ENCODE results near the gene UBD. TPM values are rescaled to one million over a fixed set of nuclear protein-coding genes. Genes with fewer than 3 reads are reported as not detected.

The UBD gene
- total RNA-seq, 5 donors from 2014 or later (not counting 1 experiment from before 2014, with no cell fraction given) = 0.32 TPM; not detected in 4

DNA sequence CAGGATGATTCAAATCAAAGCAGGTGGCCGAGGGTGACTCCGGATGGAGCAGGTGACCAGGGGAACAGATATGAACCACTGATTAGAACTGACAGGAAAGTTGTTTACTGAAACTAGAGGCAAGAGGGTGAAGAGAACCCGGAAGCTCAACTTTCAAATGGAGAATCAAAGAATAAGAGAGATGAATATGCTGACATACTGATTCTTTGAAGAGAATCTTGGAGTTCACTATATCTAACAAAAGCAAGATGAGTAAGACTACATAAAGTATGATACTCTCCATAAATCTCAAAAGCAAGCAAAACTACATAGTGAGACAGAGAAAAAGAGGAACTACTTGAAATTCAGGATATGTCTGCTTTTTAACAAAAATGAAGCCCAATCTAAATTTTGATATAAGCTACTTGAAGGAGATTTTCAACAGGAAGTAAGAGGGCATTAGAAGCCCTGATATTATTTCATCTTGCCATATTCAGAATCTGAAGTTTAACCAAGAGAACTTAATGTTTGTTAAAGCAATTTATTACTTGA is 4.0 kb upstream of the UBD start:
- Histone ChIP-seq H3K27ac (ENCODE audit: low read length) (no peak overlapping the region), H3K4me3 (ENCODE audit: control insufficient read depth in 1 of 2, extremely low read depth in 1 of 2, low read length in 1 of 2) (no peak overlapping the region), H3K36me3 (ENCODE audit: control insufficient read depth in 2 of 2, extremely low read depth in 1 of 2, insufficient read depth in 1 of 2, low read length in 1 of 2) (no peaks in the 10 kb centered on the region), H3K27me3 (replicated peaks in 1 of 2; ENCODE audit: control insufficient read depth in 2 of 2, extremely low read depth in 1 of 2, insufficient read depth in 2 of 2, low read length in 1 of 2) (peaks cover 0 to 25% of the 10 kb centered on the region in 2 experiments), H3K9me3 (no peaks in the 10 kb centered on the region), H3K4me1 (ENCODE audit: control insufficient read depth in 1 of 2, extremely low read depth in 1 of 2, insufficient read depth in 2 of 2, low read length in 2 of 2) (no peaks in the 10 kb centered on the region)
- H3K27me3 Mint-ChIP-seq = peaks cover 51 to 69% of the 10 kb centered on the region in 2 donors
- peaks cover 6 to 8% (median 7%) of the 10 kb centered on the region in 3 donors for H3K4me1 Mint-ChIP-seq
- ATAC-seq (replicated peaks in 1 of 4) = no peak
- no peak overlapping the region for H3K27ac Mint-ChIP-seq
- H3K4me3 Mint-ChIP-seq = no peak overlapping the region
- H3K36me3 Mint-ChIP-seq = no peaks in the 10 kb centered on the region
- ChIA-PET CTCF (no interaction called here), POLR2A (no interaction called here)
- DNase-seq = no peak
- H3K9me3 Mint-ChIP-seq = no peaks in the 10 kb centered on the region
- WGBS (ENCODE audit: insufficient coverage) = 20% methylated on average over 1 of the region's 3 CpGs

DNA sequence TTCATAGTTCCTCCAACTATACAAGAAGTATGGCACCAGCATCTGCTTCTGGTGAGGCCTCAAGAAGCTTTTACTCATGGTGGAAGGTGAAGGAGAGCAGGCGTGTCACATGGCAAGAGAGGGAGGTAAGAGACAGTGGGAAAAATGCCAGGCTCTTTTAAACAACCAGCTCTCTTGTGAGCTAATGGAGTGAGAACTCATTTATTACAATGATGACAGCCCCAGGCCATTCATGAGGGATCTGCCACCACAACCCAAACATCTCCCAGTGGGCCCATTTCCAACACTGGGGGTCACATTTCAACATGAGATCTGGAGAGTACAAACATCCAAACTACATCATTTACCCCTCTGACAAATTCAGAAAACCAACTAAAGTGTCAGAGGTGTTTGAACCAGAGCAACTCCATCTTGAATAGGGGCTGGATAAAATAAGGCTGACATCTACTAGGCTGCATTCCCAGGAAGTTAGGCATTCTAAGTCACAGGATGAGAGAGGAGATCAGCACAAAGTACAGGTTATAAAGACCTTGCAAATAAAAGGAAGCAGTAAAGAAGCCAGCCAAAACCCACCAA is 2.2 kb upstream of the UBD start:
- no peak overlapping the region for H3K27ac ChIP-seq (ENCODE audit: low read length)
- Mint-ChIP-seq H3K36me3 (no peaks in the 10 kb centered on the region), H3K4me1 (peaks cover 6 to 8% (median 7%) of the 10 kb centered on the region in 3 donors), H3K27ac (no peak overlapping the region), H3K9me3 (no peaks in the 10 kb centered on the region), H3K4me3 (no peak overlapping the region), H3K27me3 (peaks cover 48 to 69% of the 10 kb centered on the region in 2 donors)
- H3K4me1 ChIP-seq (ENCODE audit: control insufficient read depth in 1 of 2, extremely low read depth in 1 of 2, insufficient read depth in 2 of 2, low read length in 2 of 2) = no peaks in the 10 kb centered on the region
- POLR2A ChIA-PET = no interaction called here
- ATAC-seq (replicated peaks in 1 of 4) = no peak
- peaks cover 0 to 27% of the 10 kb centered on the region in 2 experiments for H3K27me3 ChIP-seq (replicated peaks in 1 of 2; ENCODE audit: control insufficient read depth in 2 of 2, extremely low read depth in 1 of 2, insufficient read depth in 2 of 2, low read length in 1 of 2)
- H3K4me3 ChIP-seq (ENCODE audit: control insufficient read depth in 1 of 2, extremely low read depth in 1 of 2, low read length in 1 of 2) = no peak overlapping the region
- no peaks in the 10 kb centered on the region for H3K36me3 ChIP-seq (ENCODE audit: control insufficient read depth in 2 of 2, extremely low read depth in 1 of 2, insufficient read depth in 1 of 2, low read length in 1 of 2)
- CTCF ChIA-PET = no interaction called here
- no peaks in the 10 kb centered on the region for H3K9me3 ChIP-seq
- DNase-seq = no peak
- WGBS (ENCODE audit: insufficient coverage) = no CpG with 5 or more reads among the region's 1 CpG

- H3K4me3 Mint-ChIP-seq = no peak overlapping the region
- H3K9me3 Mint-ChIP-seq = no peaks in the 10 kb centered on the region
- no peaks in the 10 kb centered on the region for H3K36me3 Mint-ChIP-seq
- no peak overlapping the region for H3K27ac ChIP-seq (ENCODE audit: low read length)
- H3K9me3 ChIP-seq = no peaks in the 10 kb centered on the region
- CTCF ChIA-PET = interaction anchor here in 1 of 2 donors (0.6 kb wide), 1 partner anchor 26 kb away, joined by 3 read pairs; no protein-coding TSS in a partner anchor
- H3K4me3 ChIP-seq (ENCODE audit: control insufficient read depth in 1 of 2, extremely low read depth in 1 of 2, low read length in 1 of 2) = no peak overlapping the region
- no peak for DNase-seq
- peaks cover 6 to 8% (median 7%) of the 10 kb centered on the region in 3 donors for H3K4me1 Mint-ChIP-seq
- POLR2A ChIA-PET = no interaction called here
- H3K36me3 ChIP-seq (ENCODE audit: control insufficient read depth in 2 of 2, extremely low read depth in 1 of 2, insufficient read depth in 1 of 2, low read length in 1 of 2) = no peaks in the 10 kb centered on the region
- no peak overlapping the region for H3K27ac Mint-ChIP-seq
- peaks cover 50 to 71% of the 10 kb centered on the region in 2 donors for H3K27me3 Mint-ChIP-seq
- peaks cover 2 to 29% of the 10 kb centered on the region in 2 experiments for H3K27me3 ChIP-seq (replicated peaks in 1 of 2; ENCODE audit: control insufficient read depth in 2 of 2, extremely low read depth in 1 of 2, insufficient read depth in 2 of 2, low read length in 1 of 2)
- no peak for ATAC-seq (replicated peaks in 1 of 4)
- H3K4me1 ChIP-seq (ENCODE audit: control insufficient read depth in 1 of 2, extremely low read depth in 1 of 2, insufficient read depth in 2 of 2, low read length in 2 of 2) = no peaks in the 10 kb centered on the region
Measured at GRCh38 chr6:29561091-29561490, 1.6 kb upstream of the UBD start.

DNA sequence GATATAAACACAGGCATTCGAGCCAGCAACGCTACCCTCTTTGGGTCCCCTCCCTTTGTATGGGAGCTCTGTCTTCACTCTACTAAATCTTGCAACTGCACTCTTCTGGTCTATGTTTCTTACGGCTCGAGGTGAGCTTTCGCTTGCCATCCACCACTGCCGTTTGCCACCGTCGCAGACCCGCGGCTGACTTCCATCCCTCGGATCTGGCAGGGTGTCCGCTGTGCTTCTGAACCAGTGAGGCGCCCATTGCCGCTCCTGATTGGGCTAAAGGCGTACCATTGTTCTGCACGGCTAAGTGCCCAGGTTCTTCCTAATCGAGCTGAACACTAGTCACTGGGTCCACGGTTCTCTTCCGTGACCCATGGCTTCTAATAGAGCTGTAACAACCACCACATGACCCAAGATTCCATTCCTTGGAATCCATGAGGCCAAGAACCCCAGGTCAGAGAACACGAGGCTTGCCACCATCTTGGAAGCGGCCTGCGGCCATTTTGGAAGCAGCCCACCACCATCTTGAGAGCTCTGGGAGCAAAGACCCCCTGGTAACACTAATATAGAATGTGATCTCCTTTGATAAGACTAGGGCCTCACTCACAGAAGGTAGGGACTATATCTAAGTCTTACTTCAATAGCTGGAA is 973 bp downstream of the UBD start:
- no peaks in the 10 kb centered on the region for H3K36me3 Mint-ChIP-seq
- CTCF ChIA-PET = no interaction called here
- H3K4me1 Mint-ChIP-seq = peaks cover 9 to 13% (median 10%) of the 10 kb centered on the region in 3 donors
- ATAC-seq (replicated peaks in 1 of 4) (no peak), DNase-seq (no peak)
- Histone ChIP-seq H3K36me3 (ENCODE audit: control insufficient read depth in 2 of 2, extremely low read depth in 1 of 2, insufficient read depth in 1 of 2, low read length in 1 of 2) (no peaks in the 10 kb centered on the region), H3K27ac (ENCODE audit: low read length) (no peak overlapping the region), H3K4me1 (ENCODE audit: control insufficient read depth in 1 of 2, extremely low read depth in 1 of 2, insufficient read depth in 2 of 2, low read length in 2 of 2) (peaks cover 1 to 5% of the 10 kb centered on the region in 2 experiments), H3K9me3 (peaks cover 3% of the 10 kb centered on the region), H3K27me3 (replicated peaks in 1 of 2; ENCODE audit: control insufficient read depth in 2 of 2, extremely low read depth in 1 of 2, insufficient read depth in 2 of 2, low read length in 1 of 2) (peaks cover 19 to 43% of the 10 kb centered on the region in 2 experiments), H3K4me3 (ENCODE audit: control insufficient read depth in 1 of 2, extremely low read depth in 1 of 2, low read length in 1 of 2) (no peak overlapping the region)
- no peaks in the 10 kb centered on the region for H3K9me3 Mint-ChIP-seq
- H3K27ac Mint-ChIP-seq = no peak overlapping the region
- peaks cover 72 to 83% of the 10 kb centered on the region in 2 donors for H3K27me3 Mint-ChIP-seq
- WGBS (ENCODE audit: insufficient coverage) = 88% methylated on average over 19 of the region's 22 CpGs
- H3K4me3 Mint-ChIP-seq = no peak overlapping the region
- POLR2A ChIA-PET = no interaction called here

- Mint-ChIP-seq H3K4me1 (peaks cover 13 to 15% (median 14%) of the 10 kb centered on the region in 3 donors), H3K4me3 (no peak overlapping the region), H3K27ac (no peak overlapping the region), H3K9me3 (no peaks in the 10 kb centered on the region), H3K27me3 (peaks cover 66 to 82% of the 10 kb centered on the region in 2 donors), H3K36me3 (no peaks in the 10 kb centered on the region)
- H3K27me3 ChIP-seq (replicated peaks in 1 of 2; ENCODE audit: control insufficient read depth in 2 of 2, extremely low read depth in 1 of 2, insufficient read depth in 2 of 2, low read length in 1 of 2) = peaks cover 21 to 46% of the 10 kb centered on the region in 2 experiments
- no peak overlapping the region for H3K27ac ChIP-seq (ENCODE audit: low read length)
- no peak overlapping the region for H3K4me3 ChIP-seq (ENCODE audit: control insufficient read depth in 1 of 2, extremely low read depth in 1 of 2, low read length in 1 of 2)
- no peak for DNase-seq
- no peaks in the 10 kb centered on the region for H3K36me3 ChIP-seq (ENCODE audit: control insufficient read depth in 2 of 2, extremely low read depth in 1 of 2, insufficient read depth in 1 of 2, low read length in 1 of 2)
- peaks cover 6 to 14% of the 10 kb centered on the region in 2 experiments for H3K4me1 ChIP-seq (ENCODE audit: control insufficient read depth in 1 of 2, extremely low read depth in 1 of 2, insufficient read depth in 2 of 2, low read length in 2 of 2)
- POLR2A ChIA-PET = no interaction called here
- ATAC-seq (replicated peaks in 1 of 4) = no peak
- CTCF ChIA-PET = no interaction called here
- H3K9me3 ChIP-seq = peaks cover 3% of the 10 kb centered on the region
Measured at GRCh38 chr6:29557320-29557719, 2.2 kb downstream of the UBD start.

GRCh38 chr6:29554764-29555163 is 4.8 kb downstream of the UBD start:
- WGBS (ENCODE audit: insufficient coverage) = 94% methylated on average over 3 of the region's 5 CpGs
- no peaks in the 10 kb centered on the region for H3K9me3 Mint-ChIP-seq
- no peak overlapping the region for H3K27ac Mint-ChIP-seq
- Histone ChIP-seq H3K27ac (ENCODE audit: low read length) (no peak overlapping the region), H3K27me3 (replicated peaks in 1 of 2; ENCODE audit: control insufficient read depth in 2 of 2, extremely low read depth in 1 of 2, insufficient read depth in 2 of 2, low read length in 1 of 2) (peaks cover 21 to 42% of the 10 kb centered on the region in 2 experiments), H3K4me1 (ENCODE audit: control insufficient read depth in 1 of 2, extremely low read depth in 1 of 2, insufficient read depth in 2 of 2, low read length in 2 of 2) (peaks cover 6 to 14% of the 10 kb centered on the region in 2 experiments), H3K4me3 (ENCODE audit: control insufficient read depth in 1 of 2, extremely low read depth in 1 of 2, low read length in 1 of 2) (no peak overlapping the region), H3K36me3 (ENCODE audit: control insufficient read depth in 2 of 2, extremely low read depth in 1 of 2, insufficient read depth in 1 of 2, low read length in 1 of 2) (no peaks in the 10 kb centered on the region), H3K9me3 (peaks cover 3% of the 10 kb centered on the region)
- H3K36me3 Mint-ChIP-seq = no peaks in the 10 kb centered on the region
- POLR2A ChIA-PET = no interaction called here
- peaks cover 13 to 15% (median 14%) of the 10 kb centered on the region in 3 donors for H3K4me1 Mint-ChIP-seq
- H3K4me3 Mint-ChIP-seq = no peak overlapping the region
- no peak for ATAC-seq (replicated peaks in 1 of 4)
- H3K27me3 Mint-ChIP-seq = peaks cover 59 to 72% of the 10 kb centered on the region in 2 donors
- CTCF ChIA-PET = interaction anchor here in 1 of 2 donors (1.0 kb wide), 1 partner anchor 7 kb away, joined by 3 read pairs; no protein-coding TSS in a partner anchor
- no peak for DNase-seq

Data from T-cell (primary cell).